Stimulated activated CD4-positive, alpha-beta T cell treated with anti-CD3 and anti-CD28 coated beads, Interleukin-4, amount 100 ng/mL, for 1 hour (primary cell): ENCODE data around the gene C2orf76.
"Not testable (repeated sequence)": the region's sequence is repeated elsewhere in the genome, so short reads cannot be mapped to it uniquely, and the experiment has no call there.

Source experiments
- DNase-seq: peaks from one replicate; pipeline ENCODE4 v3.0.0-alpha.2; 2020

Gene C2orf76

GRCh38 chr2:119293254-119293653 lies 73.4 kb downstream of the C2orf76 start:
- no peak for DNase-seq

DNA sequence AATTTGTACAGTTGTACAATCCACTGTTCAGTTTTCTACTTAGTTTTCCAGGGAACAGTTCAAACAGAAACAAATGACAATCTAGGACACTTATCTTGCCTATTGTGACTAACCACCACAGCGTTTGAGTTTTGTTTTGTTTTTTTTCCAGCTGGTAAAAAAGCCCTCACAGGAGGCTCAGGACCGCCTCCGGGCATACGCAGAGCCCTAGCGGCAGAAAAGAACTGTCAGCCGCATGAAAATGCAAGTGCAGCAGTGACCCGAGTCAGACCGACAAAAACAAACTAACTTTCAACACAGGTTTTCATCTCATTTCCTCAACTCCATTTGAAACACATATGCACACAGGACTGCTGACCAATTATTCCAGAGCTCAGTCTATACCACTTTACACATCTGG lies 74.4 kb downstream of the C2orf76 start:
- no peak for DNase-seq

DNA sequence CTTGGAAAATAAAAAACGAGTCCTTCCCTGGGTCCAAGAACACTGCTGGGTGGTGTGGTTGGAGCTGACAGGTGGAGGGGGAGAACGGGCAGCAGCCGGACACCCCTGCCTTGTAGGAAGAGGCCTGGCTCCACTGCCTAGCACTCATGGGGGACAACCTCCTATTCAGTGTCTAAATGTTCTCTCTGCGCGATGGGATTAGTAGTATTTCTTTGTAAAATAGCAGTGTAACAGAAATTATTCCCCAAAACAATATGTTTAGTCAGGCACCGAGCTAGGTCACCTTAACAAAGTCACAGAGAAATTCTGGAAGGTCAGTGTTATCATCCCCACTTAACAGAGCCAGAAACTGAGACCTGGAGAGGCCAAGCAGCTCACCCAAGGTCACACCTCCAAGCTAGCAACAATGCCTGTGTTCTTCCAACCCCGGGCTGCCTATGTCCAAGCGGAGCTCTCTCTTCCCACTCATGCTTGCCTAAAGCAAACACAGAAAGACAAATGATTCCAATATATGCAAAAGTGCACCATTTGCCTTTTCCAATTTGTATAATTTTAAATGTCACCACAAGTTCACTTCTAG lies 75.0 kb downstream of the C2orf76 start:
- DNase-seq: no peak

DNA sequence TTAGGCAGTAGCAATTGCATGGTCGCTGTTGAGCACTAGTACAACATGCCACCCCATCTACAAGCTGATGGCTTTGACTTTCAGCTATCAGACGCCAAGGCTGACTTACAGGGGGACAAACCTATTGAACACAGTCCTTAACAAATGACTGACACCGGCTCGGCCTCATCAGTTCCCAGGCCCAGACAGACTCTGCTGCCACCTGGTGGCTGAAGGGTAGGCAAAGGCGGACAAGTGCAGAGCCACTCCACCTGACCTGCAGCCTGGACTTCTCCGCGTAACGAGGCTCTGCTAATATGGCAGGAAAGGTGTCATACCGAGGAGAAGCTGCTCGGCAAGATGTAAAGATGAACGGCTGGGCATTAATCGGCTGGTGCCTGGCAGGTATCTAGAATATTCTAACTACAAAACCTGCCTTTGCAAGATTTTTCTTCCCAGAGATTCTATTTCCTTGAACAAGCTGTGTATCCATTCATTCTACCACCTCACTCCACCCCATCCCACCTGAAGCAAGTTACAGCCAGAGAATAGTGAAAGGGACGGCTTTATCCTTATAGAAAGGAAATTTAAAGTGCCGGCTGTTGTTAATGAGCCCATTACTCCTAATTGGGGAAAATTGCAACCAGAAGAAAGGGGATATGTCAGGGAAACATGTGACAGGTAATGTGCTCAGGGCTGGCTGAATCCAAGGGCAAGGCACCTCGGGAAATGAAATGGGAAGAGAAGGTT lies 75.6 kb downstream of the C2orf76 start:
- peak; percentile 65 for DNase-seq

GRCh38 chr2:119289642-119290041 lies 77.0 kb downstream of the C2orf76 start:
- DNase-seq: no peak

DNA sequence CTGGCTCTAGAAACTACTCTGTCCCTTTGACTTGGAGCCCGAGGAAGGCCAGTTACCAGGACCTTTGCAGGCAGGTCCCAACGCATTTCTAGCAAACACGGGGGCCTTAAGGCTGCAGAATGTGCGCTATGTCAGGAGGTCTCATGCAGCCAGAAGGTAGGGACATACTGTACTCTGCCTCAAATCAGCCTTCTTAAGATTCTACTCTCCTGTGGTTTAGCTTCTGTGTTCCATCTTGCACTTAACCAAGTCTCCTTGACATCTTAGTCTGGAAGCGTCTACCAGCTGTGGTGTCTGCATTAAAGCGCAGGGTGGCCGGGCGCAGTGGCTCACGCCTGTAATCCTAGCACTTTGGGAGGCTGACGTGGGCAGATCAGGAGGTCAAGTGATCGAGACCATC lies 77.5 kb downstream of the C2orf76 start:
- DNase-seq: no peak

- DNase-seq: no peak
Observed at GRCh38 chr2:119288576-119288975, 78.1 kb downstream of the C2orf76 start.

DNA sequence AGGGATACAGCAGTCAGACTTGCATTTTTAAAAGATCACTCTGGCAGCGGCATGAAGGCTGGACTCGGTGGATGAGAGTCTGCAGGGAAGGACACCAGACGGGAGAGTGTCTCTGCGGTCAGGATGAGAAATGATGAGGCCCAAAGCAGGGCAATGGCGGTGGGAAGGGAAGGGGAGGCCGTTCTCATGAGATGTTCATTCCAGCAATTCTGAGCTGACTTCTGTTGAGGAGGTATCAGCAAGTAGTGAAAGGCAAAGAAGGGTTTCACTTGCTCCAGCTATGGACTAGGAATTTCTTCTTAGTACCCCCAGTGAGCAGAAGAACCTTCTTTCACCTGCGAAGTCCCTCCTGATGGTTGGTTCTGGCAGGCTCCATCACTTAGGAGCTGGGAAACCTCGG lies 80.0 kb downstream of the C2orf76 start:
- no peak for DNase-seq

- DNase-seq: no peak
Observed at GRCh38 chr2:119283873-119284331, 82.7 kb downstream of the C2orf76 start.

DNA sequence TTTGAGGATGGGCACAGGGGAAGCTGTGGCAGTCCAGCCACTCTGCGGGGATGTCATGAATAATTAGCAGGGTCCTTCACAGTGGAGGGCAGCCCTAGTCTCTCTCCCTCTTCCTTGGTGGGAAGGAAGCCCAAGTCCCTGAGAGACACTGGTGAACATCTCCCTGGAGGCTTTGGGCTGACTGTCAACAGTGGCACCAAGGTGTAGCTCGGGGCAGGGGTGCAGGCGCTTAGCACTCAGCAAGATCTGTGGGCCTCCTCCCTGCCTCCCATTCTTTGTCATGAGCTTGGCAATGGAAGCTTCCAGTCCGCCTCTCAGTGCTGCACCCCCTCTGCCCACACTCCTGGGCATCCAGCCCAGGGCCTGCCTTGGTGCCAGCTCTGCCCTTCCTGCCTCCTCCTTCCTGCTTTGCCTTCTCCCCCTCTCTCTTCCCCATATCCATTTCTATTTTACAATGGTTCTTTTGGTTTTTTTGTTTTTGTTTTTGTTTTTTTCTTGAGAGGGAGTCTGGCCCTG lies 83.6 kb downstream of the C2orf76 start:
- DNase-seq: no peak

DNA sequence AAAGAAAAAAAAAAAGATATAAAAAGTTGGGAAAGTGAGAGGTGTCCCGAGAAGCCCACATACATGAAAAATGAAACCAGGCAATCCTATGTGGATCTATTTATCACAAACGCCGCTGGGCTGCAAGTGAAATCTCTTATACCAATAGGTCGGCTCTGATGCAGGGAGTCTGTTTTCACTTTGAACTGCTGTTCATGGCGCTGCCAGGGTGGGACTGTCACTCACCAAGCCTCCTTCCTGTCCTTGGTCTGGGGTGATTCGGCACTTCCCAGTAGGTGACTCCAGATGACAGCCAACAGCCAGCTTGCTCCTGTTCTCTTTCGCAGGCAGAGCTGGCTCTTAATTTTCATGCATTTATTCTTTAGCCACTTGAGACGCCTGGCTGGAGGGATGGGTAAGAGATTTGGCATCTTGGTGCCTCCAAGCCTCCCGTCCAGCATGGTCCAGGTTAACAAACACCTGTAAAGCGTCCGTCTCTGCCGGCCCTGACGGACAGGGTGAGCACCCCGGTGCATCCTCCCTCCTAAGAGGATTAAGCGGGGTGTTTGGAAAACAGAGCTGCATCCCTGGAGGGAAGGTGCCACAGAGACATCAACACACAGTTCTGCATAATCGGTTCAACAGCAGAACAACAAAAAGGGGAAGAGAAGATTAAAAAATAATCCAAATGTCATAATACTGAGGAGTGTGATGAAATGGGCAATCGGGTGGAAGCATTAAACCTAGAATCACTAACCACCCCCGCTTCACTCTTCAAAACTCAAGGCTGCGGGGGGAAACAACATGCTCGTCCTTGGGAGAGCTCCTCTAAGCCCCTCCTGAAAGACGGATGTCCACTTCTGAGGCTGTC lies 84.3 kb downstream of the C2orf76 start:
- no peak for DNase-seq

DNA sequence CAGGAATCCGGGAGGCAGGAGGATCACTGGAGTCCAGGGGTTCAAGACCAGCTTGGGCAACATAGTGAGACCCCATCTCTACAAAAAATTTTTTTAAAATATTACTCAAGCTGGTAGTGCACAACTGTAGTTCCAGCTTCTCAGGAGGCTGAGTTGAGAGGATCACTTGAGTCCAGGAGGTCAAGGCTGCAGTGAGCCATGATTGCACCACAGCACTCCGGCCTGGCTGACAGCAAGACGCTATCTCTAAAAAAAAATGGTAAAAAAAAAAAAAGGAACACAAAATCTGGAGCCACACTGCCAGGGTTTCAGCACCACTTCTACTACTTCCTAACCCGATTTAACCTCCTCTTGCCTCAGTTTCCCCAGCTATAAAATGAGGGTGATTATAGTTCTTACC lies 86.0 kb downstream of the C2orf76 start:
- no peak for DNase-seq

DNA sequence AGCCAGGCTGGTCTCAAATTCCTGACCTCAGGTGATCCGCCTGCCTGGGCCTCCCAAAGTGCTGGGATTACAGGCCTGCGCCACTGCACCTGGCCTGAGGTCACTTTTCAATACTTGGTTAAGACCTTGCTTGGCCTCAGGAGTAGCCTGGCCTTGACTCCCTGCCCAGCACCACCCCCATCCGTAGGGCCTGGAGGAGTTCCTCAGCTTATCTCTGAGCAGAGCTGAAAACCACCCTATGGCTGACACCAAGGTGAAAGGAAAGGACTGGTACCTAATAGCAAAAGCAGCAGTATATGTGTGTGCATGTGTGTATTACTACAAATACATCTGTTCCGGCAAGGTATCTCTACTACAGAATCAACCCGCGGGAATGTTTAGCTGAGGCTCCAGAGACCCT lies 87.0 kb downstream of the C2orf76 start:
- DNase-seq: no peak

- DNase-seq: no peak
Observed at GRCh38 chr2:119278946-119279345, 87.7 kb downstream of the C2orf76 start.

DNA sequence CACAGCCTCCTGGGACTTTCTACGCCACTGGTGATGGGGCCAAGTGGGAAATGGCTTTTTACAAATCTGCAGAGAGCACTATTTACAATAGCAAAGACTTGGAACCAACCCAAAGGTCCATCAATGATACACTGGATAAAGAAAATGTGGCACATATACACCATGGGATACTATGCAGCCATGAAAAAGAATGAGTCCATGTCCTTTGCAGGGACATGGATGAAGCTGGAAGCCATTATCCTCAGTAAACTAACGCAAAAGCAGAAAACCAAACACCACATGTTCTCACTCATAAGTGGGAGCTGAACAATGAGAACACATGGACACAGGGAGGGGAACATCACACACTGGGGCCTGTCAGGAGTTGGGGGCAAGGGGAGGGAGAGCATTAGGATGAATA lies 88.2 kb downstream of the C2orf76 start:
- DNase-seq: not testable (repeated sequence)

DNA sequence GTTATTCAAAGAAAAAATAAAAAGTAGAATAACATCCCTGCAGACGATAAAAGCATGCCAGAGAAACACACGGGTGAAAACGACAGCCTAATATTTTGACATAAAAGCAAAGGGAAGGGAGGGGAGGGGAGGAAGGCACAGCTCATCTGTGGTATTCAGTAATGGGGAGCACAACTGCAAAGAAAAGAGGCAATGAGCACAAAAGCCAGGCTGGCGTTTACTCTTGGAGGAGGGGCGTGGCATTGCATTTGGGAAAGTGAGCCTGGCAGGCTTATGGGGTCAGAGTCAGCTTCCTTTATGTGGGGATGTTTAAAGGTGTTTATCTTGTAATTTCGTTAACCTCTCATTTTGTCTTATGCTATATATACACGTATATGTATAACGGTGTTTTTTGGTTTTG lies 89.8 kb downstream of the C2orf76 start:
- no peak for DNase-seq

DNA sequence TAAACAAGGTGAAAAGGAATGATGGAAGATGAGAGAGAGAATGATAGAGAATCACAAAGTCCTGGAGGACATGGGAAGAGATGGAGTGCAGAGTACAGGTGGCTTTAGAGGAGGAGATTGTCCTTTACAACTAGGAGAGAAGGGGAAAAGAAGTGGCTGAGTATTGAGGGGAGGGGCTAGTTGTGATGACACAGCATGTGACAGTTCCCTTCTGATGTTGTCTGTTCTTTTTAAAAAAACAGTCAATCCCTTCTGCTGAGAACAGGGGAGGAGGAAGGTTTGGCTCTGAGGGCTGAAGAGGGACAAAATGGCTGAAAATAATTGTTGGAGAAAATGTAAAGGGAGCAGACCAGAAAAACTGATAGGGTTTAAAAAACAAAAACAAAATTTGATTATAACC lies 99.0 kb downstream of the C2orf76 start:
- DNase-seq: no peak

- DNase-seq: no peak
Observed at GRCh38 chr2:119266091-119266589, 100.5 kb downstream of the C2orf76 start.

DNA sequence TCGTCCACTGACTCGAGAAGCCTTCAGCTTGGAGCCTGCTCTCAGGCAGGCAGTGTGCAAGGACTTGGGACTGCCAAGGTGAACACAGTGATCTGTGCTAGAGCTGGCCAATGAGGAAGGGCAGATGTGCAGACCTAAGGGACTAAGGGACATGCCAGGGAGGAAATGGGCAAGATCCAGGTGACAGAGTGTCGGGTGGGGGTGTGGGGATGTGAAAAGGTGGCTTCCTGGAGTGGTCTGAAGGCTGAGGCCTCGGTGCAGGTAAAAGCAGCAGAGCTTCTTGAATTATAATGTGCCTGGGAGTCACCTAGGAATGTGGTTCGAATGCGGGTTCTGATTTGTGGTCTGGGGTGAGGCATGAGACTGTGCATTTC lies 101.0 kb downstream of the C2orf76 start:
- no peak for DNase-seq

DNA sequence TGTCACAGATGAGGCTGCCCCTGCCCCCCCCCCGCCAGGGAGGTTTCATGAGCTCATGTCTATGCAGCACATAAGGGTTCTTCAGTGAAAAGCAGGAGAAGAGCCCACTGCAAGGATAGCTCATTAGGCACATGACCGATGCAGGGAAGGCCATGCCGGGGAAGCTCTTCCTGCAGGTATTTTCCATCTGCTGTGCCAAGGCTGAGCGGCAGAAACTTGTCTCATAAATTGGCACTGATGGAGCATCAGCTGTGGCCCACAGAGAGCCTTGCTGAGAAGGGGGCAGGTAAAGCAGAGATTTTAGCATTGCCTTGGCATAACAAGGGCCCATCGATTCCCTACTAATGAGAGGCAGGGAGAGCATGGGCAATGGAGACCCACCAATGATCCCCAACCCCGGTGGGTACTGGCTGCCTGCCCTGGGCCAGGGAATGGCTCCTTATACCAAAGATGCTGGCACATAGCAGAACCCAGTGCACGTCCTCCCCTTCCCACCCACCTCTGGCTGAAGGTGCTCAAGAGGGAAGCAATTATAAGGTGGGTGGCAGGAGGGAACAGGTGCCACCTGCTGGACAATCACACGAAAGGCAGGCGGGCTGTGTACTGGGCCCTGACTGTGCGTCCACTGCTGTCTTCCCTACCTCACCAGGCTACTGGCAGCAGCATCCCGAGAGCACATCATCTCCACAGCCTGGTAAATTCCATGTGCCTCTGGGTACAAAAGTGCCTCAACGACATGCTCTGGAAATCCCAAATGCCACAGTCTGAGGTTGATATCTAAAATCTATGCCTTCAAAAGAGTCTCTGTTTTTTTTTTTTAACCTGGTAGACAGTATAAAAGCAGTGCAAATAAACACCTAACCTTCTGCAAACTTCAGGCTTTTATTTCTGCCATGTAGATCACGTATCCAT lies 101.6 kb downstream of the C2orf76 start:
- peak; percentile 21 for DNase-seq

DNA sequence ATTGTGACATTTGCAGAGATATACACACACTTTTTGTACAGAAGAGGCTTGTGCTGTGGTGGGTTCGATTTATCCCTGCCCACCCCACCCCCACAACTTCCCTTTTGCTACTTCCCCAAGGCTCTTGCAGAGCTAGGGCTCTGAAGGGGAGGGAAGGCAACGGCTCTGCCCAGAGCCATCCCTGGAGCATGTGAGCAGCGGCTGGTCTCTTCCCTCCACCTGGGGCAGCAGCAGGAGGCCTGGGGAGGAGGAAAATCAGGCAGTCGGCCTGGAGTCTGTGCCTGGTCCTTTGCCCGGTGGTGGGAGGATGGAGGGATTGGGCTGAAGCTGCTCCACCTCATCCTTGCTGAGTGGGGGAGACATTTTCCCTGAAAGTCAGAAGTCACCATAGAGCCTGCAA lies 103.0 kb downstream of the C2orf76 start:
- DNase-seq: no peak

GRCh38 chr2:119263025-119263424 lies 103.6 kb downstream of the C2orf76 start:
- no peak for DNase-seq
